G401 (cell line): Measurements from ENCODE around the gene CAAP1. TPM values are rescaled to one million over a fixed set of nuclear protein-coding genes. Genes with fewer than 3 reads are reported as not detected.
"Not testable (repeated sequence)": the region's sequence is repeated elsewhere in the genome, so short reads cannot be mapped to it uniquely, and the experiment has no call there.

Source experiments
- DNase-seq: peaks from one replicate; pipeline ENCODE4 v3.0.0-alpha.2; 2015; ENCODE audit warnings: low spot score
- in situ Hi-C: cut with HindIII; loops from 2 replicates; pipeline ENCODE4 v1.10.0; 2016; ENCODE audit warnings: low sequenced_read_pairs, mixed read lengths
- total RNA-seq: library from RNA; depleted of rRNA; stranded (reverse); fragments of >200 nt; shearing (Covaris generic); gene quantifications from 2 replicates; pipeline ENCODE4 v1.2.3, GENCODE V29; 2014; rRNA removed

CAAP1 gene
- total RNA-seq, 1 experiment from 2014 or later, result 24.2 TPM

DNA sequence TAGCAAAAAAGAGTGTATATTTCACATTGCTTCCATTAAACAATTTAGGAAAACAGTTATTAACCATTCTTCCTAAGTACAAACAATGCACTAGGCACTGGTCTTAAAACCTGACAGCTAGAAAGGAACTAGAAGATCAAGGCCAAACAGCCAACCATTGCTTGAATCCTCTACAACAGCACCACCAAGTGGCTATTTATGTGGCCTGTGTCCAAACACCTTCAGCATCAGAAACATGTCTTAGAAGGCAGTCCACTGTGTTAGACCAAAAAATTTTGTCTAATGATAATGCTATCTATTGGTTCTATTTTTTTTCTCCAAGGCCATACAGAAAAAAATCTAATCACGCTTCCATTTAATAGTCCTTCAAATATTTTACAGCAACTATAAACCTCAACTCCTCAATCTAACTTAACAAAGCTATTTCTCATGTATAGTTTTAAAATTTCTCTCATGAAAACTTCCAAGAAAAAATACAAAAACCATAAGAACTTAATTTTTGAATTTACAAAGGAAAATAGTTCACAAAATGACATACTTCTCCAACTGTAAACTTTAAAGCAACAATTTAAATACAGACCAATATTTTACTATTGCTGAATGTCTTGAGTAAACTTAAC, 36.1 kb downstream of the CAAP1 start:
- in situ Hi-C loops, result no loop called here
- DNase-seq, result peak; percentile 30

DNA sequence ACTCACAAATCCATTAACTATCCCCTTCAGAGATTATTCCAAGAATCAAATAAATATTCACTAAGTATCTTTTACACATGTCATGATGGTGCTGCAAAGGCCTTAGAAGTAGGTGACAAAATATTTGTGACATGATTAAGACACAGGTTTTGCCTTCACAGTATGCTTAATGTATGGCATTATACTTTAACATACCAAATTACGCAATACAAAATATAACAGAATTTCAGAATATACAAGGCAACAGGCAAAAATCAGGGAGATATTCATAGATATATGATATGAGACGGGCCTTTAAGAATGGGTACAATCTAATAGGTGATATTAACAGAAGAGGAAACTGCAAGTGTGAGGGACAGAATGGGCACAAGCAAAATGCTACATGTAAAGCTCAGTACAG, 41.6 kb downstream of the CAAP1 start:
- in situ Hi-C loops, result no loop called here
- DNase-seq, result no peak

DNA sequence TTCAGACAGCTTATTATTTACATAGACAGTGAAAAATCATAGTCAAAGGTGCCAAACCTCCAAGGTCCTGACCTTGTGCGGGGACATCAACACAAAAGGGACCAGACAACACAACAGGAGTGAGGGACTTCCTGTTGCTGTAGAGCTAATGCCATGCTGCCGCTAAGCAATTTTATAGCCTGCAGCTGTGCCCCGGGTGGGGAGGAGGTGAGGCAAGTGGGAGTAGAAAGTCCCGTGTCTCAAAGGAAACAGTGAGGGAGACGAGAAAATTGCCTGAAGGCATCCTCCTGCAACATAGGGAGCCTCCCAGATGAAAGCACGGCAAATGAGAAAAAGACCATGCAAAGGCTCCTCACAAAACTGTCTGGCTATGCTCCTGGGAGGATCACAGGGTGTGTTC, 58.8 kb downstream of the CAAP1 start:
- no peak for DNase-seq
- in situ Hi-C loops, result no loop called here

DNA sequence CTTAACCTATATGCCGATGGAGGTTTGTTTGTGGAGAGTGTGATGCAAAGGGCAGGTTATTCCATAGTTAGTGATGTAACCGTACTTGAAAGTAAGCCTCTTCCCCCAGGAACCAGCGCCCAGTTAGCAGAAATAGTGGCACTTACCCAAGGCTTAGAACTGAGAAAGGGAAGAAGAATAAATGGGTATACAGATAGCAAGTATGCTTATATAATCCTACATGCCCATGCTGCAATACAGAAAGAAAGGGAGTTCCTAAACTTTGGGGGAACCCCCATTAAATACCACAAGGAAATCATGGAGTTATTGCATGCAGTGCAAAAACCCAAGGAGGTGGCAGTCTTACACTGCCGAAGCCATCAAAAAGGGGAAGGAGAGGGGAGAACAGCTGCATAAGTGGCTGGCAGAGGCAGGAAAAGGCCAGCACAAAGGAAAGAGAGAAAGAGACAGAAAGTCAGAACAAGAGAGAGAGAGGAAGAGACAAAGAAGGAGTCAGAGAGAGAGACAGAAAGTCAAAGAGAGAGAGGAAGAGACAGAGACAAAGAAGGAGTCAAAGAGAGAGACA, 64.1 kb downstream of the CAAP1 start:
- DNase-seq, in situ Hi-C loops: not testable (repeated sequence)

DNA sequence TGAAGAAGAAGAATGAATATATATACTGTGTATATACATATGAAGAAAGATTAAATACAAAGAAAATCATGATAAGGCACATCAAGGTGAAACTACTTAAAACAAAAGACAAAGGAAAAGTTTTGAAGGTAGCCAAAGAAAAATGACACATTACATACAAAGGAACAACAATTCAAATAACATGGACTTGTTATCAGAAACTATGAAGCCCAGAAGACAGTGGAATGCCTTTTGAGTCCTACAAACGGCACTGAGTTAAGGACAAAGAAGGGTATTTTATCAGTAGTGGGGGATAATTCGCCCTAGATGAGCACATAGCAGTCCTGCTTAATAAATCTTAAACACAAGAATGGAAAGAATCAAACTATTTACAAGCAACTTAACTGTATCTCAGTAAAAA, 77.8 kb downstream of the CAAP1 start:
- DNase-seq, result no peak
- in situ Hi-C loops, result no loop called here

DNA sequence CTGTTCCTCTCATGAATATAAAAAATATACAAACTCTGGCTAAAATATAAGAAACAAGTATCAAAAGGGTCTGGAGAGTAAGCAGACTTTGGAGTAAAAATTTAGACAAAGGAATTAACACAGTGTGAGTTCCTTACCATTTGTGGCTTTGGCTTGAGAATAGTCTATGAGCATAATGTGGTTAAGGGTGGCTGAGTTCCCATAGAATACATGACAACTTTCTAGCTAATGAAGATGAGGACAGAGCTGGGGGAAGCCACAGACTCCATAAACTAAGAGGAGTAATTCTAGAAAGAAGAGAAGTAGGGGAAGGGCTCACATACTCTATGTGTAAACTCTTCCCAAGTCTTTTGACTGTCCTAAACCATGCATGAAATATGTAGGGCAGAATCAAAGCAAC, 79.4 kb downstream of the CAAP1 start:
- in situ Hi-C loops, result no loop called here
- DNase-seq, result no peak

DNA sequence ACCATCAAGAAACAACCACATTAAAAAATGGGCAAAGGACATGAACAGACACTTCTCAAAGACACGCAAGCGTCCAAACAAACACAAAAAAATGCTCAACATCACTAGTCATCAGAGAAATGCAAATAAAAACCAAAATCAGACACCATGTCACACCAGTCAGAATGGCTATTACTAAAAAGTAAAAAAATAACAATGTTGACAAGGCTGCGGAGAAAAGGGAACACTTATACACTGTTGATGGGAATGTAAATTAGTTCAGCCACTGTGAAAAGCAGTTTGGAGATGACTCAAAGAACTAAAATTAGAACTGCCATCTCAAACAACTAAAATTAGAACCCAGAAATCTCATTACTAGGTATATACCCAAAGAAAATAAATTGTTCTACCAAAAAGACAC, 80.4 kb downstream of the CAAP1 start:
- in situ Hi-C loops, result no loop called here
- no peak for DNase-seq

DNA sequence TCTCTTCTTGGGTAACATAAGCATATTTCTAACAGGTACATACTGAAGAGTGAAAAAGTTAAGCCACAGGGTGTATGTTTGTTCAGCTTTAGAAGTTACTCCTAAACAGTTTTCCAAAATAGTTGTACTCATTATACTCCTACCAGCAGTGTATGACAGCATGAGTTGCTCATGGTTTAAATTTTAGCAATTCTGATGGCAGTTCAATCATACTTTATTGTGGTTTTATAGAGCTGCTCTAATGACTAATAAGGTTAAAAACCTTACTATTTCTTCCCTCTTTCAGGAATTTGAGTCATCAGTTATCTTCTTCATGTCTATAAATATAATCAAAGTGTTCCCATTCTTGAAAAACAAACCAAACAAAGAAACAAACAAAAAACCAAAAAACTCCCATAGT, 81.5 kb downstream of the CAAP1 start:
- DNase-seq, result no peak
- in situ Hi-C loops, result no loop called here

DNA sequence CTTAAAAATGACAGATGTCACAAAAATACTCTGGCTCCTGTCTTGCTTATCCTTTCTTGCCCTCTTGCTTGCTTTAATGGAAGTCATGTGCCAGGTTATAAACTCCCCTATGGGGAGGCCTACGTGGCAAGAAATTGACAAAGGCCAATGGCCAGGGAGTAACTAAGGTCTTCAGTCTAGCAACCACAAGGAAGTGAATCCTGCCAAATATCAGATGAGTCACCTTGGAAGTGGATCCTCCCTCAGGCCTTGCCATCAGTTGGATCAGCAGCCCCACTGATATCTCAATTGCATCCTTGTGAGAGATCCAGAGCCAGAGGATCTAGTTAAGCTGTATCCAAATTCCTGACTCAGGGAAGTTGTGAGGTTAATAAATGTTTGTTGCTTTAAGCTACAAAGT, 82.8 kb downstream of the CAAP1 start:
- no peak for DNase-seq
- in situ Hi-C loops, result no loop called here

DNA sequence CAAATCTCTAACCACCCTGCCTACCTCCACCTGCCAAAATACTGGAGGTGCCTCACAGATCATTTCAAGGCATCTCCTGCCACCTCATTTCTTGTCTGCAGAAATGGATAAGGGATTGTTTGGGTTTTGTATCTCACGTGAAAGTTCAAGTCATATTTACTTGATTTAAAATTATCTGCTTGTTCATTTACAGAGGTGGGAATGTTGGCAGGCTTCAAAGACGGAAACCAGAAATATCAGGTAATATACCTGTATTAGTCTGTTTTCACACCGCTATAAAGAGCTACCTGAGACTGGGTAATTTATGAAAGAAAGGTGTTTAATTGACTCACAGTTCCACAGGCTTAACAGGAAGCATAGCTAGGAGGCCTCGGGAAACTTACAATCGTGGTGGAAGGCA, 85.4 kb downstream of the CAAP1 start:
- no peak for DNase-seq
- in situ Hi-C loops, result no loop called here

DNA sequence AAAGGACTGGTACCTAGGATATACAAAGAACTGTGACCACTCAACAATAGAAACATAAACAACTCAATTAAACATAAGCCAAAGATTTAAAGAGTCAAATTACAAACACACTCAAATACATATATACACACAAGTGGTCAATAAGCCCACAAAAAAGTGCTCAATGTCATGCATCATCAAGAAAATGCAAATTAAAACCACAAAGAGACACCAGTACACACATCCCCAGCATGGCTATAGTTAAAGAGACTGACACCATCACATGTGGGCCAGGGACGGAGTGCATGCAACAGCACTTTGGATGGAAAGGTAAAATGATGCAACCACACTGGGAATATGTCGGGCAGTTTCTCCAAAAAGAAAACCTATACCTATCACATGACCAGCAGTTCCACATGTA, 89.7 kb downstream of the CAAP1 start:
- DNase-seq, result no peak
- in situ Hi-C loops, result no loop called here

DNA sequence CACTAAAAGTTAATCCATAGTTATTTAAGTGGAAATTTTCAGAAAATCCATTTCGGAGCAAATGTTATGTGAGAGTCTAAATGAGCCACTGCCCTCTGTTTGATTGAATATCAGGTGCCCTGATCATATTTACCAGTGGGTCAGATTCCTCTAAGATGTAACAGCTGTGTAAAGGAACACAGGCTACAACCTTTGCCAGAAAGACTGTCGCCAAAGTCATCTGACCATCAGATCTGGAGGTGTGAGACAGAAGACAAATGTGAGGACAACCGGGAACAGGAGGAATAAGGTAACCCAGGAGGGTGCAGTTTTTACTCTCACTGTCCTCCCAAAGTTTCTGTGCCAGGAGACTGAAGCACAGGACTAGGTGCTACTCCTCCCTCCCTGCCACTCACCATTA, 90.8 kb downstream of the CAAP1 start:
- DNase-seq, result no peak
- in situ Hi-C loops, result no loop called here

DNA sequence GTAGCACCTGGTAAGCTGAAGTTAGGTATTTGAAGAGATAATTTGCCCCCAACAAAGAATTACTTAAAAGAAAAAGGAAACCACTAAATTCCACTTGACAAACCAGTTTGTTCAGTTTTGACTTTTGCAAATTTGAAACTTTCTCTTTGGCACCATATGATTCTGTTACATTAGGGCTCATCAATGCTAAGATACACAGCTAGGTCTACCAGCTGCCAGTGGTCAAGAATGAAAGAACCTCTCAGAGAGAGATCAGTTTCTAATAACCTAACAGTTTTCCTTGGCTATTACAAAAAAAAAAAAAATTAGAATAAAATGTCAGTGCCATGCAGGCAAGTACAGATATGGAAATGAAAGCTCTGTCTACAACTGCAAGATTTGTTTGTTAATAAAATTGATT, 92.3 kb downstream of the CAAP1 start:
- no peak for DNase-seq
- in situ Hi-C loops, result no loop called here

DNA sequence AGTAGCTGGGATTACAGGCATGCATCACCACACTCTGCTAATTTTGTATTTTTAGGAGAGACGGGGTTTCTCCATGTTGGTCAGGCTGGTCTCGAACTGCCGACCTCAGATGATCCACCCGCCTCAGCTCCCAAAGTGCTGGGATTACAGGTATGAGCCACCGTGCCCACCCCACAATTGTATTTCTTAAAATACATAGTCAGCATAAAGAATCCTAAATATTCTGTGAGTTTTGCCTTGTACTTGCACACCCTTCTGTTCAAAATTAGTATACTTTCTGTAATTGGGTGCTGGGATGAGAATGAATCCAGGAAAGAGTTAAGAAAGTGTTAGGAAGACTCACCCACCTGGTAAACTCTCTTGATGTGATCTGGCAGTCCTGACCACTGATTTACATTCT, 101.3 kb downstream of the CAAP1 start:
- in situ Hi-C loops, result no loop called here
- DNase-seq, result no peak

Other genes with a start within 250 kb of the CAAP1 start
- gene PLAA, start 54.4 kb upstream of the CAAP1 start, total RNA-seq, result 19.8 and 23.4 TPM in 2 replicates
- gene IFT74, start 63.6 kb upstream of the CAAP1 start, total RNA-seq, result 15.5 and 31.8 TPM in 2 replicates
- gene LRRC19, start 112.9 kb upstream of the CAAP1 start, total RNA-seq, result not detected in 2 replicates
- not detected in 2 replicates for gene TEK, start 216.4 kb upstream of the CAAP1 start, total RNA-seq